GM21529 (cell line): Measurements from ENCODE around the gene MMP12.
"Not testable (repeated sequence)": the region's sequence is repeated elsewhere in the genome, so short reads cannot be mapped to it uniquely, and the experiment has no call there.

Source experiments
- ATAC-seq: cut with Tn5 transposase; IDR thresholded peaks from one replicate; pipeline ENCODE4 v1.9.1; 2021; ENCODE audit not compliant: unreplicated experiment

The MMP12 gene

GRCh38 chr11:102874852-102875251, at the start of gene MMP12:
TSS of gene MMP12 (minus strand) at chr11:102874982. CDS start at chr11:102874937, 45 bp downstream.
- no peak for ATAC-seq

- no peak for ATAC-seq
These were observed 46.9 kb upstream of the MMP12 start for GRCh38 chr11:102921587-102922220.

- peak; percentile 76 for ATAC-seq
These were observed 45.4 kb upstream of the MMP12 start for GRCh38 chr11:102920118-102920684.

- no peak for ATAC-seq
These were observed 40.2 kb upstream of the MMP12 start for GRCh38 chr11:102915044-102915375.

GRCh38 chr11:102914238-102915043, 39.7 kb upstream of the MMP12 start:
- peak; percentile 48 for ATAC-seq

- ATAC-seq = no peak
These were observed 37.7 kb upstream of the MMP12 start for GRCh38 chr11:102912482-102912830.

GRCh38 chr11:102911758-102912481, 37.1 kb upstream of the MMP12 start:
- no peak for ATAC-seq

GRCh38 chr11:102905848-102906247, 31.1 kb upstream of the MMP12 start:
- ATAC-seq = not testable (repeated sequence)

GRCh38 chr11:102903895-102904294, 29.1 kb upstream of the MMP12 start:
- ATAC-seq = not testable (repeated sequence)

- ATAC-seq = no peak
These were observed 25.6 kb upstream of the MMP12 start for GRCh38 chr11:102900346-102900745.

GRCh38 chr11:102891736-102892135, 17.0 kb upstream of the MMP12 start:
- ATAC-seq = no peak

GRCh38 chr11:102886999-102887398, 12.2 kb upstream of the MMP12 start:
- ATAC-seq = no peak

GRCh38 chr11:102883141-102883540, 8.4 kb upstream of the MMP12 start:
- peak; percentile 2 for ATAC-seq

- ATAC-seq = peak; percentile 80
These were observed 7.7 kb upstream of the MMP12 start for GRCh38 chr11:102882389-102883024.

GRCh38 chr11:102879801-102880200, 5.0 kb upstream of the MMP12 start:
- ATAC-seq = no peak

GRCh38 chr11:102878595-102878994, 3.8 kb upstream of the MMP12 start:
- ATAC-seq = no peak

GRCh38 chr11:102869354-102869964, 5.3 kb downstream of the MMP12 start:
- ATAC-seq = not testable (repeated sequence)

- no peak for ATAC-seq
These were observed 6.4 kb downstream of the MMP12 start for GRCh38 chr11:102868339-102868738.

- ATAC-seq = no peak
These were observed 10.1 kb downstream of the MMP12 start for GRCh38 chr11:102864724-102865123.

- ATAC-seq = no peak
These were observed 20.8 kb downstream of the MMP12 start for GRCh38 chr11:102853956-102854355.

- no peak for ATAC-seq
These were observed 21.7 kb downstream of the MMP12 start for GRCh38 chr11:102853055-102853454.
